GM21447 (cell line): Measurements from ENCODE around the gene CTNND2.

Source experiments
- ATAC-seq: cut with Tn5 transposase; IDR thresholded peaks from one replicate; pipeline ENCODE4 v1.9.1; 2021; ENCODE audit not compliant: unreplicated experiment

Gene CTNND2, protein sequence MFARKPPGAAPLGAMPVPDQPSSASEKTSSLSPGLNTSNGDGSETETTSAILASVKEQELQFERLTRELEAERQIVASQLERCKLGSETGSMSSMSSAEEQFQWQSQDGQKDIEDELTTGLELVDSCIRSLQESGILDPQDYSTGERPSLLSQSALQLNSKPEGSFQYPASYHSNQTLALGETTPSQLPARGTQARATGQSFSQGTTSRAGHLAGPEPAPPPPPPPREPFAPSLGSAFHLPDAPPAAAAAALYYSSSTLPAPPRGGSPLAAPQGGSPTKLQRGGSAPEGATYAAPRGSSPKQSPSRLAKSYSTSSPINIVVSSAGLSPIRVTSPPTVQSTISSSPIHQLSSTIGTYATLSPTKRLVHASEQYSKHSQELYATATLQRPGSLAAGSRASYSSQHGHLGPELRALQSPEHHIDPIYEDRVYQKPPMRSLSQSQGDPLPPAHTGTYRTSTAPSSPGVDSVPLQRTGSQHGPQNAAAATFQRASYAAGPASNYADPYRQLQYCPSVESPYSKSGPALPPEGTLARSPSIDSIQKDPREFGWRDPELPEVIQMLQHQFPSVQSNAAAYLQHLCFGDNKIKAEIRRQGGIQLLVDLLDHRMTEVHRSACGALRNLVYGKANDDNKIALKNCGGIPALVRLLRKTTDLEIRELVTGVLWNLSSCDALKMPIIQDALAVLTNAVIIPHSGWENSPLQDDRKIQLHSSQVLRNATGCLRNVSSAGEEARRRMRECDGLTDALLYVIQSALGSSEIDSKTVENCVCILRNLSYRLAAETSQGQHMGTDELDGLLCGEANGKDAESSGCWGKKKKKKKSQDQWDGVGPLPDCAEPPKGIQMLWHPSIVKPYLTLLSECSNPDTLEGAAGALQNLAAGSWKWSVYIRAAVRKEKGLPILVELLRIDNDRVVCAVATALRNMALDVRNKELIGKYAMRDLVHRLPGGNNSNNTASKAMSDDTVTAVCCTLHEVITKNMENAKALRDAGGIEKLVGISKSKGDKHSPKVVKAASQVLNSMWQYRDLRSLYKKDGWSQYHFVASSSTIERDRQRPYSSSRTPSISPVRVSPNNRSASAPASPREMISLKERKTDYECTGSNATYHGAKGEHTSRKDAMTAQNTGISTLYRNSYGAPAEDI (N-terminal part only)

DNA sequence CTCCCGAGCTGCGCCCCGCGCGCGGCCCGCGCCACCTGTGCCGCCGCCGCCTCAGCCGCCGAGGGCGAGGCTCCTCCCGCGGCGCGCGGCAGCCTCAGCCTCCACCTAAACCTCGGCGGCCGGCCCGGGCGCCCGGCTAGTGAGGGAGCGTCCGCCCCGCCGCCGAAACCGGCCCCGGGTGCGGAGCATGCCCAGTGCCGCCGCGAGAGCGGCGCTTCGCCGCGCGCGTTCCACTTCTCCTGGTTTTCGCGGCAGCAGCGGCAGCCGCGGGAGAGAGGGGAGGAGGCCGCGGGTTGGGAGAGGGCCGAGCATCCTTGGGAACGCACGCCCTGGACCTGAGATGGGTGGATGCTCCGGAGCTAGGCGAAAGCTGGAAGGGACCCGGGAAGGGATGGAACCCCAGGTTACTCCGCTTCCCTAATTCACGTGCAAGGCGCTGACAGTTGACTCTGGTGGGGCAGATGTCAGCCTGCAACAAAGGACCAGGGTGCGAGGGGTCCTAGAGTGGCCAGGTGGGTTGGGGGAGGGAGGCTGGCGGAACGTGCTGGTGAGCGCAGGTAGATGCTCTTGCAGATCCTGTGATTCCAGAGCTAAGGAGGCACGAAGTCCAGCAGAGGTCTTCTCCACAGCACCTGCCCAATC lies at the start of gene CTNND2:
Gene CTNND2 (minus strand): TSS at position 182 of the 642 bp plus-strand sequence. CDS start 593 bp downstream, outside the sequence.
- ATAC-seq = no peak

DNA sequence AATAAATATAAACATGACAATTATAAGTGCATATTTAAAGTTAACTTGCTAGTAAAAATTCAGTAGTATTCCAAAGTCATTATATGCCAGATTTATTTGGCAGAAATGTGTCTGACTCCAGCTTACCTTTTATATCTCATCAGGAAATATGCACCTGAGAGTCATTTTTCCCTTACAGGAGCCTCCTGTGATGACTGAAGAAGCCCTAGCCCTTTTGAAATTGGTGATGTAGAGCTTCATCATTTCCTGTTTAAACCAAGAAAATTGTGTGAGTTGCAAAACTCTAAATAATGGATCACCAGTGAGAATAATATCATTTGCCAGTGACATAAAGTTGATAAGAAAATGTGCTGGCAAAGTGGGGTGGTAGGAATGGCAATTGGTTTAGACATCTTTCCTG lies 42.1 kb upstream of the CTNND2 start:
- no peak for ATAC-seq

DNA sequence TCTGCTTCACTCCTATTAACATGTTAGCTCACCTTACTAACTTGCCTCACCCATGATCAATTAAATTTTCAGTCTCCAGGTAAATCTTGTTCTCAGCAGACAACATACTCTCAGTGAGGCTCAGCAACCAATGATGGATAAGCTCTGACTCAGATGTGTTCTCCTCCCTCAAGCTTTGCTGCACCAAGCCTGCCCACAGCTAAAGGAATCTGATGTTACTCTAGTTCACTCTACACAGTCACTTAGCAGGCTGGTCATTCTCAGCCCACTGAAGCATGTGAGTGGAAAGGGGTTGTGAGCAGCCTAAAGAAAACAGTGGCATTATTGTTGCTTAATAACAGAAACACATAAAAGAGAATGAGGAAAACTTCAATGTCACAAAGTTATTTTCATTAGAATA lies 37.3 kb upstream of the CTNND2 start:
- no peak for ATAC-seq

DNA sequence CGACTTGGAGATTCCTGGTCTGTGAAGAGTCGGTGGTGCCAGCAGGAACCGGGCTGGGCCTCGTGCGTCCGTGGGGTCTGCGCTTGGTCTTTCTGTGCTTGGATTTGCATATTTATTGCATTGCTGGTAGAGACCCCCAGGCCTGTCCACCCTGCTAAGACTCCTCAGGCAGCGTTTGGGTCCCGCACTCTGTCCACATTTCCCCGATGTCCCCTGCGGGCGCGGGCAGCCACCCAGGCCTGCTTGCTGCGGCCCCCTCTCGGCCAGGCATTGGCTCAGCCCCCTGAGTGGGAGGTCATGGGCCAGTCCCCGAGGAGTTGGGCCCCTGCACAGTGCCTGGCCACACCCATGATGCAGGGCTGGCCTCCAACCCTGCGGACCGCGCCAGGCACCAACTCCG lies 27.4 kb upstream of the CTNND2 start:
- no peak for ATAC-seq

- no peak for ATAC-seq
Measured at GRCh38 chr5:11928909-11929308, 24.7 kb upstream of the CTNND2 start.

GRCh38 chr5:11925701-11926100 lies 21.5 kb upstream of the CTNND2 start:
- no peak for ATAC-seq

DNA sequence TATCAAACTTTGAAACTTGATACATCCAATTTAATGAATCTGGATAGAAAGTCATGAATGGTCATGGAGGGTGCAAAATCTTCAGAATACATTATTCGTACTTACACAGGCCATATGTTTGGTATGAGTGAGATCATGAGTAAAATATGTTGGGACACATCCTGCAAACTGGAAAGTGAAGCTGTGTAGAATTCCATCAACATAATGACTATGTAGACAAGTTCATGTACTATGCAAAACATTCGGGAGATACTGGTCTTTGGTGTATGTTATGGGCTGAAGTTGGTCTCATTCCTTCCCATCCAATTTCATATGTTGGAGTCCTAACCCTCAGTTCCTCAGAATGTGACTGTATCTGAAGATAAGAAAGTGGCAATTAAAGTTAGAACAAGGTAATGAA lies 18.1 kb upstream of the CTNND2 start:
- no peak for ATAC-seq

GRCh38 chr5:11918463-11919045 lies 14.3 kb upstream of the CTNND2 start:
- ATAC-seq = no peak

GRCh38 chr5:11909471-11909870 lies 5.2 kb upstream of the CTNND2 start:
- ATAC-seq = no peak

GRCh38 chr5:11906497-11906896 lies 2.3 kb upstream of the CTNND2 start:
- no peak for ATAC-seq

DNA sequence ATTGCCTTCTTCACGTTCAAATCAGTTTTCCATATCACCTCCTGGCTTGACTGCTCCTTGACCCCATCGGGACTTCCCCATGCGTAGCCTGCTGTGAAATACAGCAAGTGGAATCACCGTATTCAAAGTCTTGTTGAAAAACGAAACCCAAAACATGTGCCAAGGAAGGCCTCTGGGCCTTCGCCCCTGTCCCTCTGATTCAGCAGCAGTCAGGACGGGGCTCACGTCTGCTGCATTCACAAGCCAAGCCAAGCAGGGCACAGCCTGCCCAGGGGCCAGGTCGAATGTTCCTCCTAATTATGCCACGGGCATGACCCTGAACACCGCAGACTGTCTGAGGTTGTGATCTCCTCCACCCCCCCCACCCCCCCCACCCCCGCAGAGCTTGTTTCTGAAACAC lies 960 bp upstream of the CTNND2 start:
- no peak for ATAC-seq

DNA sequence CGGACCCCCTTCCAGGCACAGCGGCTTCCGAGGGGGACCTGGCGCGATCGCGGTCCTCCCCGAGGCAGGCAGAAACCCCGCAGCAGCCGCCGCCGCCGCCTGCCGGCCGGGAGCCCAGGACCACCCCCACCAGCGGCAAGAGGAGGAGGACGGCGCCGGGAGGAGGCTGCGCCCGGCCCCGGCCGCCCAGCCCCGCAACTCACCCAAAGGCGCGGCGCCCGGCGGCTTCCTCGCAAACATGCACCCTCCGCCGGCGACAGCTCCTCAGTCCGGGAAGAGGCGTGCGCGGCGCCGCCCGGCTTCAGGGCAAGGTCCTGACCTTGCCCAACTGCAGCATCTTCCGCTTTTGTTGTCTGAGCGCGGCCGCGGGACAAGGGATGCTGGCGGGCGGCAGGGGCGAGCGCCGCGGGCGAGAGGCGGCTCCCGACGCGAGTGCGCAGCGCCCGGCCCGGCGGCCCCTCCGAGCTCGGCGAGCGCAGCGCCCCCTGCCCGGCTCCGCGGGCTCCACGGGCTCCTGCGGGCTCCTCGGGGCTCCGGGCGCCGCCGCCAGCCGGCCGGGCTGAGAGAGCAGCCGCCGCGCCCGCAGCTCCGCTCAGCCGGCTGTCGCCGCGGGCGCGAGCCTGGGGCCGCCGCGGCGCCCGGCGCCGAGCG lies 507 bp downstream of the CTNND2 start:
- no peak for ATAC-seq

DNA sequence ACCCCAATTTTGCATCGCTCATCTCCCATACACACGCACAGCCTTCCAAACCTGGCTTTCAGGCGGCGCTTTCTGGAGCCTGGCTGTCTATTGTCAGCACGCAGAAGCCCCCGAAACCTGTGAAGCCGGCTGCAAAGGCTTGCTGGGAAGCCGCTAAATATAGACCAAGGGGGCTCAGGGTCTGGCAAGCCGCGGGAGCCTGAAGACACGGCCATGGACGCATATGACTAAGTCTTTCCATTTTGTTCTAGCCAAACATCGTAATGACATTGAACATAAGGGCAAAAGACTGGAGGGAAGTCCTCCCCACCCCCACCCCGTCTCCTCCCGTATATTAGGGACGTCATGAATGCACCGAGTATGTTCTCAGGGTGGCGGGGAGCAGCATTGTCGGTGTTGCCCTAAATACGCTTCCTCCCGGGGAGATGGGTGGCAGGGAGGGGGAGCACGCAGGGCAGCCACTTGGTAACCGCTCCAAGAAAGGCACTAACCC lies 1.1 kb downstream of the CTNND2 start:
- no peak for ATAC-seq

DNA sequence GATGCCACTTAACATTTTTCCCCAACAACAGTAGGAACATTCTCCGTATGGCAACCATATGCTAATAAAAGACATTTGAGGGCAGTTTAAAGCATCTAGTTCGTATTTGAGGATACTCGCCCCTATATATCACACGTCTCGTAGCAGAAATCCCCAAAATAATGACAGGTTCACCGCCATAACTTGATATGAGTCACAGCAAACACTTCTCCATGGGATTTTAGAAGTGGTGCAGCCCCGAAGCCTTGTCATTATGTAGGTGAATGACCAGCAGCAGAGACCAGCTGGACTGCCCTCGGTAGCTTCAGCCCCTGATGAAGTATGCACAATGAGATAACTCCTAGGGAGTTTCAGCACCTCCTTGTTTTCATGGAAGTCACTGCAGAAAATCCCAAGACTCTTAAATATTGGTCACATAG lies 2.0 kb downstream of the CTNND2 start:
- no peak for ATAC-seq

- ATAC-seq = no peak
Measured at GRCh38 chr5:11898787-11899186, 5.5 kb downstream of the CTNND2 start.

- no peak for ATAC-seq
Measured at GRCh38 chr5:11897781-11898180, 6.5 kb downstream of the CTNND2 start.

DNA sequence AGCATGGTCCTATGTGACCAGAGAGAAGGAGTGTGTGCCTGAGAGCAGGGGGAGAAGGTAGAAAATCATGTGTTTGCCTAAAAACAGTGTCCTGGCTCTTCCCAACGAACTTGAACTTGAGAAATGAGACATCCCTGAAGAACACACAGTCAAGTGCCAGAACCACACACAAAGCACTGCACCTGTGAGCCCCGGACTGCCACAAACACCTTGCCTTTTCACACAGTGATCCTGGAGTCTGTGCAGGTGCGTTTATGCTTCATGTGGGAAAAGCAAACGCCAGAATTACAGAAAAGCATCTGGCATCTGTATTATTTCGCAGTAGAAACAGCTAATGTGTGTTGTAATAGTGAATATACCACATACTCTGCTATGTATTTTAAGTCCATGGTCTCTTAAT lies 9.3 kb downstream of the CTNND2 start:
- no peak for ATAC-seq

- ATAC-seq = no peak
Measured at GRCh38 chr5:11892832-11893231, 11.4 kb downstream of the CTNND2 start.

DNA sequence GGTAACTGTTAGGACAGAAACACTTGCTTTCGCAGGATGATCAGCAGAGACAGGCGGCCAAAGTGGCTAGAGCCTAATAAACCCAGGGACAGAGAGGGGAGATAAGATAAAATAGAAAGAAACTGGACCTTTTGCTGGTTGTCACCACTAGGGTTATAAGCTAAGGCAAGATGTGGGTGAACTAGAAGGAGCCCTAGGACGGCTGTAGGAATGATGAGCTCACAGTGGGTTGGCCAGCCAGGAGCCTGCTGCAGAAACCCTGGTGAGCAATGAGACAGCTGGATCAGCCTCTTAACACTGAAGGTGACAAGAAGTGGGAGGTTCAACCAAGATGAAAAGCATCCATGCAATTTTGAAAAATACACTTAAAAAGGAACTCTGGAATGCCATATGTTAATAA lies 13.5 kb downstream of the CTNND2 start:
- ATAC-seq = no peak

DNA sequence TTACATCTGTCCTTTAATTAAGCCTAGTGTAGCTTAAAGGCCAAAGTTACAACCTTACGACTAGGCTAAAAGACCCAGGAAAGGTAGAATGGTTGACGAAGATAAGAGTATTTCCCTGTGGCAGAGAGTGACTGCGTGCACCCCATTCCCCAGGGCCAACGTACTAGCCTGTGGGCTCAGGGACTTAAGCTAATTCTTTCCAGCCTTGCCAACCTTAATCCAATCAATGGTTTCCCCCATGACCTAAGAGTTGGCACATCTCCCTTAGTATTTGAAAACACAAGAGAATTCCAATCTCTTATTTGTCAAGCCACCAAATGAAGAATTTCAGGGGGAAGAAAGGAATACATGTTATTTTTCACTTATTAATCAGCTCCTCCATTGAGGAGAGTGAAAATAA lies 16.0 kb downstream of the CTNND2 start:
- no peak for ATAC-seq
